CD4-positive, alpha-beta T cell treated with Interleukin-6 for 4 hours (primary cell): Measurements from ENCODE around the gene IFT74.
"Not testable (repeated sequence)": the region's sequence is repeated elsewhere in the genome, so short reads cannot be mapped to it uniquely, and the experiment has no call there.

Experiments
- DNase-seq: peaks from one replicate; pipeline ENCODE4 v3.0.0-alpha.2; 2020; ENCODE audit warnings: mixed read lengths

The IFT74 gene

DNA sequence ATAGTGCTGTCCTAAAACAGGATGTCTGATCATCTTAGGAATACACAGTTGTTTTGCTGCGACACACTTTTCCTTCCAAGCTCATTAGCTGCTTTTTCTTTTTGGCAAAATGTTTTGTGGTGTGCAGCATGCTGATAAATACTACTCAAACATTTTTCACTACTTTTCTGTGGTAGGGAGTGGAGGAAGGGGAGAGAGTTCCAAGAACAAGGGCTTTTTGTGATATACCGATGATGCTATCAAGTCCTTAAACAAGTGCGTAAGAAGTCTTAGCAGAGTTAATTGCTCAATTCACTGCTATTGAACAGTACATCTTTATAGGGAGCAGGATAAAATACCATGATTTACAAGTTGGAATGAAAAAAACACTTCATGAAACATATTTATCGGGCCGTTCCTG, 129.2 kb downstream of the IFT74 start:
- no peak for DNase-seq

DNA sequence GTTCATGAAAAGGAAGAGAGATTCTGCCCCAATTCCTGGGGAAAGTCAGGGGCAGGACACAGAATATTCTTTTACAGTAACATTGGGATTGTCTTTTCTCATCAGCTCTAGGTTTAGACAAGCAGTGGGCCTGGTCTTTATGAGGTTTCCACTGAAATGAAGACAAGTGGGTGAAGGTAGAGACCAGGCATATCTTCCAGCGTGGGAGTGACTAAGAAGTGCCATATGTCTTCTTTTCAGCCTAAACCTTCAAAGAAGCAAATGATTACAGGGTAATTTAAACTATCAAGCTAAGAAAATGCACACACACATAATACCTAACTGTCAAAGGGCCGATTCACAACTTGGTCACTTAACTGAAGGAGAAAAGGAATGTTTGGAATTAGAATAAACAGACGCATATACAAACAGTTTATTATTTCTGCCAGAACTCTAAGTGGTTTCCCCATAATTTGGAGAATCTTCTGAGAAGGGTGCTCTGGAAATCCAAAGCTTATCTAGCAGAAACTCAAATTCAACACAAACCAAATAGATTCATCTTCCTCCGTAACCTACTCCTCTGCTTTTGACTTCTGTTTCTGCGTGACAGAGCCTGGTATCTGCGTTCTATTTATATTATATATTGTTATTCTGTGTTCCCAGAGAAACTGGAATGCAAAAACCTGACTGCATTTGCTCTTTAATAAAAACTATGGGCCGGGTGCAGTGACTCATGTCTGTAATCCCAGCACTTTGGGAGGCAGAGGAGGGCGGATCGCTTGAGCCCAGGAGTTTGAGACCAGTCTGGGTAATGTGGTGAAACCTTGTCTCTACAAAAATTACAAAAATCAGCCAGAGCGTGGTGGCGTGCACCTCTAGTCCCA, 130.8 kb downstream of the IFT74 start:
- DNase-seq, result no peak

DNA sequence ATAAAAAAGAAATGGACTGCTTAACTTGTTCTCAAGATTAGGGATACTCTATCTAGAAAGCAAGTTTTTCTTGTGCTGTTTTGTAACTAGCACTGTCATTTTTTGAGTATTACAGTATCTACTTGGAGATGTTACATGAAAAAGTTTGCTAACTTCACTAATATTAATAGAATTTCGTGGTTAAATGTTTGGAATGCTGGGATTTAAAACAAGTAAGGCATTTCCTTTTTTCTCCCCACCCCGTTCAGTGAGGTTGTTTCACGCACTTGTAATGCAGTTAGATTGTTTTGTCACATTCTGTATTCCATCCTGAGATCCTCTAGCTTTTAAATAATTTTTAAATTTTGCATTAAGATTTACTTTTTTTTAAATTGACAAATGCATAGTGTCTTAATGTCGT, 132.8 kb downstream of the IFT74 start:
- no peak for DNase-seq

DNA sequence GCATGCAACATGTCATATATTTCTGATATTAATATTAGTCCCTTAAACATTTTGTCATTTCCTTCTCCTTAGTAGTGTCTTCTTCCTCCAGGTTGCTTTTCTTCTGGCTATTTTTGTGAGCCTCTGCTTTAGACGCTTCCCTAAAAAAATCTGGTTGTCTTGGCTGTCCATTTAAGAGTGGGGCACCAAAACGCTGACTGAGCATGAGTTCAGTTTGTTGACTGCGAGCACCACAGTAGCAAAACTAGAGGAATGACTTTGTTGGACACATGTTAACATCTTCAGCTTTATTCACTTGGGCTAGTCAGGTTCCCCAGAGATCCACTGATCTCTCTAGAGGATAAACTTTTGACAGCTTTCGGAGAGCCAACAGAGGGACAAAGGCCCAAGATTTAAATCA, 133.5 kb downstream of the IFT74 start:
- no peak for DNase-seq

DNA sequence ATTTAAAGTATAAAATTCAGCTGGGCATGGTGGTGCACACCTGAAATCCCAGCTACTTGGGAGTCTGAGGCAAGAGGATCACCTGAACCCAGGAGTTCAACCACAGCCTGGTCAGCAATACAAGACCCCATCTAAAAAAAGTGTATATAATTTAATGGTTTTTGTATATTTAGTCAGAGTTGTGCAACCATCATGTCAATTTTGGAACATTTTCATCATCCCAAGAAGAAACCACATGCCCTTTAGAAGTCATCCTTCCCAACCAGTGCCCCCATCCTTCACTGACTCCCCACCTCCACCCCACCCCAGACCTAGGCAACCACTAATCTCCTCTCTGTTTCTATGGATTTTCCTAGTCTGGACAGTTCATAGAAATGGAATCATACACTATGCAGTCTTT, 134.0 kb downstream of the IFT74 start:
- no peak for DNase-seq

DNA sequence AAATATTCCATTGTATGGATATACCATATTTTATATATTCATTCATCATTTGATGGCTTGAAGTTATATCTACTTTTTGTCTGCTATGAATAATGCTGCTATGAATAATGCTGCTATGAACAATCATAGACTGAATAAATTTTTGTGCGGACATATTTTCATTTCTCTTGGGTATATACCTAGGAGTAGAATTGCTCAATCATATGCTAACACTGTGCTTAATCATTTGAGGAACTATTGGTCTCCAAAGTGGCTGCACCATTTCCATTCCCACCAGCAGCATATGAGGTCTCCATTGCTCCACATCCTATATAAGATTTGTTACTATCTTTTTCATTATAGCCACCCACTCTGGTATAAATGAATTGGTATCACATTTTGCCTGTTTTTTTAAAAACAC, 134.5 kb downstream of the IFT74 start:
- no peak for DNase-seq

DNA sequence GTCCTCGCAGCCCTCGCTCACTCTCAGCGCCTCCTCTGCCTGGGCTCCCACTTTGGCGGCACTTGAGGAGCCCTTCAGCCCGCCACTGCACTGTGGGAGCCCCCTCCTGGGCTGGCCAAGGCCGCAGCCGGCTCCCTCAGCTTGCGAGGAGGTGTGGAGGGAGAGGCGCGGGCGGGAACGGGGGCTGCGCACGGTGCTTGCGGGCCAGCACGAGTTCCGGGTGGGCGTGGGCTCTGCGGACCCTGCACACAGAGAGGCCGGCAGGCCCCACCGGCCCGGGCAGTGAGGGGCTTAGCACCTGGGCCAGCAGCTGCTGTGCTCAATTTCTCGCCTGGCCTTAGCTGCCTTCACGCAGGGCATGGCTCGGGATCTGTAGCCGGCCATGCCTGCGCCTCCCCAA, 136.3 kb downstream of the IFT74 start:
- DNase-seq, result not testable (repeated sequence)

DNA sequence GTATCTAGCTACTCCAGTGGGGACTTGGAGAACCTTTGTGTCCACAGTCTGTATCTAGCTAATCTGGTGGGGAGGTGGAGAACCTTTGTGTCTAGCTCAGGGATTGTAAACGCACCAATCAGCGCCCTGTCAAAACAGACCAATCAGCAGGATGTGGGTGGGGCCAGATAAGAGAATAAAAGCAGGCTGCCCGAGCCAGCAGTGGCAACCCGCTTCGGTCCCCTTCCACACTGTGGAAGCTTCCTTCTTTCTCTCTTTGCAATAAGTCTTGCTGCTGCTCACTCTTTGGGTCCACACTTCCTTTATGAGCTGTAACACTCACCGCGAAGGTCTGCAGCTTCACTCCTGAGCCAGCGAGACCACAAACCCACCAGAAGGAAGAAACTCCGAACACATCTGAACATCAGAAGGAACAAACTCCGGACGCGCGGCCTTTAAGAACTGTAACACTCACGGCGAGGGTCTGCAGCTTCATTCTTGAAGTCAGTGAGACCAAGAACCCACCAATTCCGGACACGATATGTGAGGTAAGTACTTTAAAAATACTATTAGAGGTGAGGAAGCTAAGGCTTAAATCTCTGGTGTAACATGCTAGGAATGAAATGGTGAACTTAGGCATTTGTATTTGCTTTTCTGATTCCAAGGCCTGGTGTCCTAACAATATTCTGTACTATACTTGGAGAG, 137.3 kb downstream of the IFT74 start:
- DNase-seq, result not testable (repeated sequence)

DNA sequence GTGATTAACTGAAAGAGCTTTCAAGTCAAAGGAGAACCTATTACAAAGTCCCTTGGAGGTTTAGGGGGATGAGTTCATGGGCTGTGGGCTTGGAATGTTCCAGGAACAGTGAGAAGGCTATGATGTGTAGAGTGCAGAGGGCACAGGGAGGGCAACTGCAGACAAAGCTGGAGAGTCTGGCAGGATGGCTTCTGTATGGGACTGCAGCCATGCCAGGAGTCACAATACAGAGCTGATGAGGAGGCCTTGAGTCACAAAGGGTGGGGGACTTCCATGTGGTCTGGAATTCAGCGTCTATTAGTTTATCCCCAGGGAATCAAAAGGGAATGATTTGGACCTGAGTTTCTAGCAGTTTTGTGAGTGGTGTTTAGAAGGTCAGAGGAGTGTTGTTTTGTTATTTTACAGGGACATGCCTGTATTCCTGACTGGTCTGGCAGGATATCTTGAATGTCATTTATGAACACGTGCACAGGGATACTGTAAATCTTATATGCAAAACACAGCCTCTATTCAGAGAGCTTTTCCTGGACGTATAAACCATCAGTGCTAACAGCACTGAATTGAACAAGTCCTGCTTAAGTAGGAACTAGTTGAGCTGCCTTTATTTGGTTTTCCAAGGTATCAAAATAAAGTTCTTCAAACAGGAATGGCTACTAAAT, 138.6 kb downstream of the IFT74 start:
- DNase-seq, result no peak

DNA sequence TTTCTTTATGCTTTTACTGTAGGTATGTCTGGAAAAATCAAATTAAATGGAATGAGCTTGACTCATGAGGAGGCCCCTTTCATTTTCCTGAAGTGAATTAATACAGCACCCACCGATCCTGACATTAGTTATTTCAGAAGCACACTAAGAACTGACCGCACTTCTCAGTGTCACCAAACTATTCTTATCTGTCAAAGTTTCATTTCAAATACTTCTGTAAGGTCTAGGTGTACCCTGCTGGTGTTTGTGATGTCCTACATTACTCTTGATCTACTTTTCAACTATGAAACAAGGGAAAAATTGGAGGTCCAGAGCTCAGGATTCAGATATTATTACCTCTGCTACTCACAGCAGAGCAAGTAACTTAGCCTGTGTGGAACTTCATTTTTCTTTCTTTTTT, 151.0 kb downstream of the IFT74 start:
- DNase-seq, result no peak

DNA sequence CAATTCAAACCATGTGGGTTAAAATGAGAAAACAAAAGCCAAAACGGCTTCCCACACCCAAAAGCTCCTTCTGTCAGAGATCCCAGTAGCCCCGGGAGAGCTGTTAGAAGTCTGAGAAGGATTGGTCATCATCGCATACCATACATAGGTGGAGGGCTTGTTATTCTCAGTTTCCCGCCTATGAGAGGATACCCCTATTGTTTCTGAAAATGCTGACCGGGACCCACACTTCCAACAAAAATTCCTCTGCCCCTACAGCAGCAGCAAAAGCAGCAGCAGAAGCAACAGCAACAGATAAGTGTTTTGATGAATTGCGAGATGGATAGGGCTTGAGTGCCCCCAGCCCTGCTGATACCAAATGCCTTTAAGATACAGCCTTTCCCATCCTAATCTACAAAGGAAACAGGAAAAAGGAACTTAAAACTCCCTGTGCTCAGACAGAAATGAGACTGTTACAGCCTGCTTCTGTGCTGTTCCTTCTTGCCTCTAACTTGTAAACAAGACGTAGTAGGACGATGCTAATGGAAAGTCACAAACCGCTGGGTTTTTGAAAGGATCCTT, 152.8 kb downstream of the IFT74 start, which contains the start of gene TEK:
TSS of gene TEK (plus strand) at position 245 of the 561 bp plus-strand sequence. CDS start 366 bp downstream, outside the sequence.
- no peak for DNase-seq

DNA sequence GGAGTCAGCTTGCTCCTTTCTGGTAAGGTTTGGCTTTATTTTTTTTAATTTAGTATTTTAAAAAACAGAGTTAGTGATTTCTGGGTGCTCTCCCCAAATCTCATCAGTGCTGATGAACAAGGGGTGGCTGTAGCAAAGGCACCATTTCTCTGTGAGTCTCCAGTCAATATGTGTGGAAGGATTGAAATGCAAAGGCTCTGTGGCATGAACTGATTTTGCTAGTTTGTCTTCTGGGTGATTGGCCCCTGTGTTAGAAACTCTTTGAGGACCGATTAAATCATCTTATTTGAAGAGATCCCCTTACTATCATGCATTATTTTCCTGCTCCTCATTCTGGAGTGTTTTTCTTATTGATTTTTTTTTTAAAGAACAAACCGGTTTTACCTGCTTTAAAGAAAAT, 153.4 kb downstream of the IFT74 start:
- no peak for DNase-seq

DNA sequence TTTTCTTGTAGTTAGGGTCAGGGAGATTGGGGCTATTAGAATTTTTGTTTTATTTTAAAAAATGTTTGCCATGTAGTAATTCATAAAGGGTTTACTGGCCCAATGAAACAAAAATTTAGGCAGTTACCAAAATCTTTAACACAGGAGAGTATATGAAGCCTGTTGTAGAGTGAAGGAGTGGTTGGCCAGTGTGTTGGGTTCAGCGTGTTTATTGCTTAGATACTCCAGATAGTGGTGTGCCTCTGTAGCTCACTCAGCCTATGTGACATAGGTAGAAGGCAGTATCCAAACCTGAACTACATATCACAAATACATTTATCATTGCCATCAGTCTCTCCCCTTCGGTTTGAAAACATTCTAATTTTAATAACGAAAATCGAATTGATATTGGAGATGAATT, 154.0 kb downstream of the IFT74 start:
- DNase-seq, result no peak

DNA sequence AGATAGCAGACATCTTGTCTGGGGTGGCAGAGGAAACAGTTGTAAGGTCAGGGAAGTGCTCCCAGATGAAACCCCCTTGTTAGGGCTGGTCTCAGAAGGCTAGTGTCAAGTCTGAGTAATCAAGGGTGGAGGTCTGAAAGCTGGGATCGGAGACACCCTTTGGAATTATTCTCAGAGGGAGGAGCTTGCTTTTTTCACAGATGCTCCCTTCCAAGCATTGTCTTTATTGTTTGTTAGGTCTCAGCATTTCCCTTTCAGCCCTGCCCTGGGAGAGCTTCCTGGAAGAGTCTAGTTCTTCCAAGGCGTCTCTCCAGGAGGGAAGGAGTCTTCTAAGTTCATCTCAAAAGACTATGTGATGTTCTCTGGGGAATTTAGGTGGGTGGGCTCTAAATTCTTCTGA, 156.0 kb downstream of the IFT74 start:
- no peak for DNase-seq
